Stomach (tissue), 9 donors: ENCODE measurements around the gene CDKN2B-AS1. TPM values are rescaled to one million over a fixed set of nuclear protein-coding genes. Genes with fewer than 3 reads are reported as not detected.

Experiments used
- DNase-seq, 2 donors: peaks; one replicate each; pipeline versions ENCODE4 v3.0.0 to v3.0.0-alpha.2; 2013 to 2019
- H3K27ac ChIP-seq, 5 donors: fragments of 200-600 bp in 4 of 5; sonication (generic) in 4 of 5; one replicate each; pipeline ENCODE4 v1.5.1; 2013 to 2019; ENCODE audit warnings: mild to moderate bottlenecking in 1 of 5, moderate library complexity in 1 of 5
- H3K27me3 ChIP-seq, 3 donors: fragments of 200-600 bp; sonication (generic); one replicate each; pipeline ENCODE4 v1.5.1; 2017 to 2019; ENCODE audit warnings: mixed run types in 1 of 3
- H3K36me3 ChIP-seq, 4 donors: fragments of 200-600 bp; sonication (generic); 1 replicate in 3 of 4; 2 replicates in 1 of 4; pipeline ENCODE4 v1.5.1; 2016 to 2019
- H3K4me1 ChIP-seq, 4 donors: fragments of 200-600 bp; sonication (generic); one replicate each; pipeline ENCODE4 v1.5.1; 2016 to 2019
- H3K4me3 ChIP-seq, 4 donors: fragments of 200-600 bp; sonication (generic) in 3 of 4; one replicate each; pipeline ENCODE4 v1.5.1; 2016 to 2019; ENCODE audit warnings: mild to moderate bottlenecking in 1 of 4
- H3K9me3 ChIP-seq, 4 donors: fragments of 200-600 bp; sonication (generic); one replicate each; pipeline ENCODE4 v1.5.1; 2016 to 2019
- CTCF ChIP-seq, 7 experiments: fragments of 450-650 bp in 4 of 7; fragments of 200-600 bp in 3 of 7; sonication (generic) in 3 of 7; IDR thresholded peaks; one replicate each; pipeline ENCODE4 v1.5.1; 2016 to 2019; ENCODE audit warnings: antibody characterized with exemption in 7 of 7, control low read depth in 2 of 7, mild to moderate bottlenecking in 1 of 7
- EP300 ChIP-seq: sonication (generic); formaldehyde crosslinking; IDR thresholded peaks from one replicate; pipeline ENCODE4 v1.6.1; 2017; ENCODE audit warnings: antibody characterized with exemption
- POLR2A ChIP-seq, 4 donors: fragments of 450-650 bp; IDR thresholded peaks; one replicate each; pipeline ENCODE4 v1.6.1; 2016; ENCODE audit warnings: antibody characterized with exemption in 4 of 4, control low read depth in 2 of 4, mild to moderate bottlenecking in 1 of 4, moderate library complexity in 1 of 4
- POLR2AphosphoS5 ChIP-seq, 3 donors: sonication (generic); formaldehyde crosslinking; IDR thresholded peaks; one replicate each; pipeline ENCODE4 v1.6.1; 2016; ENCODE audit warnings: antibody characterized with exemption in 3 of 3
- WGBS, 5 donors: extraction: QIAGEN DNeasy Blood & Tissue Kit in 3 of 5; methylation state at CpG; one replicate each; pipeline versions ENCODE4 v1.1.5 to v1.1.7; 2013 to 2018; 5-methylcytosine and 5-hydroxymethylcytosine counted together
- intact Hi-C: fragments of 100-400 bp; cut with DNase I; formaldehyde crosslinking; loops from one replicate; pipeline ENCODE4 v1.15.1; 2023; ENCODE audit warnings: low total_unique reads
- polyA plus RNA-seq, 3 donors: library from polyadenylated mRNA; stranded (reverse); fragments of 200-250 nt; gene quantifications; one replicate each; pipeline ENCODE4 v1.2.3, GENCODE V29; 2013
- small RNA-seq, 4 donors: library from RNA; depleted of rRNA; stranded (forward); fragments of <200 nt; gene quantifications; one replicate each; pipeline ENCODE3, GENCODE V24; 2016
- total RNA-seq, 5 donors: library from RNA; depleted of rRNA; stranded (reverse); fragments of >200 nt; gene quantifications; one replicate each; pipeline versions ENCODE4 v1.1.0 to v1.2.3, GENCODE V29; 2014 to 2016
- donor health status: healthy with polysubstance abuse.
- donor health status: Bipolar disorder and iron deficiency.
- donor health status: healthy.

The CDKN2B-AS1 gene
- total and polyA plus RNA-seq, 8 donors: 0.48 to 1.6 (median 1.1) TPM; not detected in 3

- H3K4me3 ChIP-seq: no peak overlapping the region
- no peaks in the 10 kb centered on the region for H3K27me3 ChIP-seq
- H3K36me3 ChIP-seq: no peaks in the 10 kb centered on the region
- TF ChIP-seq POLR2AphosphoS5 (IDR thresholded peaks at IDR 0.05) (no peak), POLR2A (IDR thresholded peaks at IDR 0.05) (no peak), CTCF (IDR thresholded peaks at IDR 0.05) (no peak), EP300 (no peak)
- no peak for DNase-seq
- no peaks in the 10 kb centered on the region for H3K9me3 ChIP-seq
- H3K27ac ChIP-seq: no peak overlapping the region
- peaks cover 0 to 21% (median 11%) of the 10 kb centered on the region in 4 donors for H3K4me1 ChIP-seq
- WGBS, 5 donors: 56 to 73% (median 67%) methylated on average over 1 of the region's 1 CpG
- intact Hi-C loops: no loop called here
Measured at GRCh38 chr9:22160221-22160620, 165.6 kb downstream of the CDKN2B-AS1 start.

- H3K4me3 ChIP-seq: no peak overlapping the region
- H3K4me1 ChIP-seq: peaks cover 0 to 2% (median 0%) of the 10 kb centered on the region in 4 donors
- no peak overlapping the region for H3K27ac ChIP-seq
- no peak for TF ChIP-seq POLR2A (IDR thresholded peaks at IDR 0.05)
- no peak for TF ChIP-seq EP300
- TF ChIP-seq POLR2AphosphoS5 (IDR thresholded peaks at IDR 0.05): no peak
- TF ChIP-seq CTCF (IDR thresholded peaks at IDR 0.05): no peak
- intact Hi-C loops: no loop called here
- DNase-seq: no peak
- no peaks in the 10 kb centered on the region for H3K27me3 ChIP-seq
- no peaks in the 10 kb centered on the region for H3K9me3 ChIP-seq
- 38 to 73% (median 60%) methylated on average over 1 of the region's 1 CpG for WGBS, 5 donors
- no peaks in the 10 kb centered on the region for H3K36me3 ChIP-seq
Measured at GRCh38 chr9:22165144-22165543, 170.6 kb downstream of the CDKN2B-AS1 start.

GRCh38 chr9:22169243-22169642 is 174.7 kb downstream of the CDKN2B-AS1 start:
- TF ChIP-seq CTCF (IDR thresholded peaks at IDR 0.05) (no peak), EP300 (no peak), POLR2AphosphoS5 (IDR thresholded peaks at IDR 0.05) (no peak), POLR2A (IDR thresholded peaks at IDR 0.05) (no peak)
- Histone ChIP-seq H3K4me3 (no peak overlapping the region), H3K36me3 (no peaks in the 10 kb centered on the region), H3K27me3 (no peaks in the 10 kb centered on the region), H3K4me1 (peaks cover 0 to 15% (median 2%) of the 10 kb centered on the region in 4 donors), H3K27ac (no peak overlapping the region), H3K9me3 (no peaks in the 10 kb centered on the region)
- intact Hi-C loops: no loop called here
- no peak for DNase-seq
- WGBS, 5 donors: 65 to 81% (median 77%) methylated on average over 2 of the region's 2 CpGs

DNA sequence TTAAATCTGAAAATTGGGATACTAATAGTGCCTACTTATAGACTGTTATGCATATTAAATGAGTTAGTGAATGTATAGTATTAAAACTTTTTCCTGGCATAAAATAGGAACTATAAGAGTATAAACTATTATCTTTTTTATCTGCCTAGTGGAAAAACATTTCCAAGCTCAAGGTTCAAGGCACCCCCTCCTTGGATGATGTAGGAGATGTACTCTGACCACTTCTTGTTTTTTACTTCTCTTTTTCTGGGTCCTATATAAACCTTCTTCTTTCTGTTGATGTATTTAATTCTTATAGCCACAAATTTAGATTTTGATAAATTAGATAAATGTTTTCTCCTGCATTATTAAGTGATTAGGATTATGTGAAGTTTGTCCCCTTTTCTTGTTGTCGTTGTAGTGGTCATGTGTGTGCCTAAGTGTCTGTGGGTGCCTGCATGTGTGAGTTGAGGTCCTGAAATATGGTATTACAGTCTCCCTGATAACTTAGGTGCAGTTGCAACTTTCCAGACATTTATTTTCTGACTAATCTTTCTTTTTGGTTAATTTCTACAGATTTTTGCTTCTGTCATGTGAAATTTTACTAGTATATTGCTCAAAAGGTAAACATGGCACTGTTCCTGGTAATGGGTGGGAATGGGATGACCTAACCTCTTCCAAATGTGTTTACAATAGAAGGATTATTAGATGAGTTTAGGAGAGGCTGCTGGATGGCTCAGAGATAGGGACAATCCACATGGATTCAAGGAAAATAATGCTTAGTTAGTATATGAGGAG is 175.3 kb downstream of the CDKN2B-AS1 start:
- H3K27ac ChIP-seq: no peak overlapping the region
- H3K27me3 ChIP-seq: no peaks in the 10 kb centered on the region
- no peak for TF ChIP-seq CTCF (IDR thresholded peaks at IDR 0.05)
- no peak for TF ChIP-seq EP300
- TF ChIP-seq POLR2A (IDR thresholded peaks at IDR 0.05): no peak
- TF ChIP-seq POLR2AphosphoS5 (IDR thresholded peaks at IDR 0.05): no peak
- H3K36me3 ChIP-seq: no peaks in the 10 kb centered on the region
- peaks cover 0 to 15% (median 2%) of the 10 kb centered on the region in 4 donors for H3K4me1 ChIP-seq
- no peak for DNase-seq
- intact Hi-C loops: no loop called here
- WGBS, 5 donors: 70 to 82% (median 79%) methylated on average over 1 of the region's 1 CpG
- no peak overlapping the region for H3K4me3 ChIP-seq
- no peaks in the 10 kb centered on the region for H3K9me3 ChIP-seq

Small RNA genes lying within 50 kb of the gene (small RNA-seq; reads per million reads assigned to genes)
- gene RF01909 (0 reads per million in 4 donors), gene RF02045 (0 reads per million in 4 donors)

Other genes starting within 250 kb of the CDKN2B-AS1 start
- 10 to 100 TPM in 4 of 5 donors, 1 to 10 TPM in 1; 1.2 to 38.4 (median 17.9) TPM for gene MTAP, start 192.2 kb upstream of the CDKN2B-AS1 start, total RNA-seq
- gene MTAP, start 192.2 kb upstream of the CDKN2B-AS1 start, polyA plus RNA-seq: 10 to 100 TPM in 2 of 3 donors, 1 to 10 TPM in 1; 8.8 to 14.1 (median 10.1) TPM
- 10 to 100 TPM in 1 of 5 donors, under 1 TPM in 1, not detected in 3; 0.73 to 47.3 TPM for gene CDKN2A, start 399 bp upstream of the CDKN2B-AS1 start, total RNA-seq
- 1 to 10 TPM in 2 of 3 donors, not detected in 1; 1.9 to 3.2 TPM for gene CDKN2A, start 399 bp upstream of the CDKN2B-AS1 start, polyA plus RNA-seq
- 100 to 1,000 TPM in 1 of 5 donors, 1 to 10 TPM in 2, under 1 TPM in 1, not detected in 1; 0.58 to 152 (median 3.6) TPM for gene CDKN2B, start 14.5 kb downstream of the CDKN2B-AS1 start, total RNA-seq
- 10 to 100 TPM in 1 of 3 donors, 1 to 10 TPM in 2; 4.7 to 12.8 (median 8.6) TPM for gene CDKN2B, start 14.5 kb downstream of the CDKN2B-AS1 start, polyA plus RNA-seq